Keratinocyte (primary cell): ENCODE measurements around the gene ZNF440. TPM values are rescaled to one million over a fixed set of nuclear protein-coding genes. Genes with fewer than 3 reads are reported as not detected.
"Not testable (repeated sequence)": the region's sequence is repeated elsewhere in the genome, so short reads cannot be mapped to it uniquely, and the experiment has no call there.

Experiments used
- DNase-seq: peaks from one replicate; pipeline ENCODE4 v3.0.0-alpha.2; 2011; ENCODE audit warnings: low read depth, missing footprints, low spot score
- FAIRE-seq: peaks from 2 replicates; lab custom pipeline; 2011; peaks lifted over from hg19 to GRCh38; lab: Jason Lieb, UNC
- H2AFZ ChIP-seq: 2 replicates; pipeline ENCODE4 v1.6.0; 2012; ENCODE audit warnings: low read length, control low read depth, inconsistent platforms; ENCODE audit not compliant: control insufficient read depth
- H3K27ac ChIP-seq: 2 replicates; pipeline ENCODE4 v1.5.1; 2011; ENCODE audit warnings: low read length; ENCODE audit not compliant: control insufficient read depth, insufficient read depth
- H3K27me3 ChIP-seq: 3 replicates; pipeline ENCODE4 v1.6.0; 2011; ENCODE audit warnings: low read length; ENCODE audit not compliant: control insufficient read depth, insufficient read depth; ENCODE audit errors: extremely low read depth
- H3K36me3 ChIP-seq, 2 experiments: 2 replicates in 1 of 2; 3 replicates in 1 of 2; pipeline ENCODE4 v1.5.1; 2011; ENCODE audit warnings: low read length in 2 of 2, mild to moderate bottlenecking in 1 of 2; ENCODE audit not compliant: control insufficient read depth in 2 of 2, insufficient read depth in 2 of 2; ENCODE audit errors: extremely low read depth in 1 of 2
- H3K4me1 ChIP-seq: 3 replicates; pipeline ENCODE4 v1.5.1; 2011; ENCODE audit warnings: low read length; ENCODE audit not compliant: control insufficient read depth, insufficient read depth; ENCODE audit errors: extremely low read depth
- H3K4me2 ChIP-seq: 3 replicates; pipeline ENCODE4 v1.6.0; 2011; ENCODE audit warnings: low read depth, low read length; ENCODE audit not compliant: control insufficient read depth, insufficient read depth; ENCODE audit errors: extremely low read depth
- H3K4me3 ChIP-seq, 3 experiments: fragments of 200-600 bp in 1 of 3; sonication (generic) in 1 of 3; 2 replicates in 2 of 3; 3 replicates in 1 of 3; pipeline ENCODE4 v1.5.1; 2011 to 2016; ENCODE audit warnings: low read length in 3 of 3, mild to moderate bottlenecking in 3 of 3, control low read depth in 2 of 3, inconsistent platforms in 1 of 3, low read depth in 1 of 3, mixed read lengths in 1 of 3, mixed run types in 1 of 3, moderate library complexity in 1 of 3; ENCODE audit not compliant: control insufficient read depth in 2 of 3, insufficient read depth in 2 of 3; ENCODE audit errors: extremely low read depth in 1 of 3
- H3K79me2 ChIP-seq: 2 replicates; pipeline ENCODE4 v1.6.0; 2012; ENCODE audit warnings: low read length; ENCODE audit not compliant: control insufficient read depth, insufficient read depth
- H3K9ac ChIP-seq: 3 replicates; pipeline ENCODE4 v1.6.0; 2011; ENCODE audit warnings: low read length; ENCODE audit not compliant: control insufficient read depth, insufficient read depth; ENCODE audit errors: extremely low read depth
- H3K9me1 ChIP-seq: 3 replicates; pipeline ENCODE4 v1.6.0; 2011; ENCODE audit warnings: low read length; ENCODE audit not compliant: control insufficient read depth, insufficient read depth; ENCODE audit errors: extremely low read depth
- H3K9me3 ChIP-seq: 2 replicates; pipeline ENCODE4 v1.5.1; 2012; ENCODE audit warnings: low read depth, low read length; ENCODE audit not compliant: control insufficient read depth
- H4K20me1 ChIP-seq: 3 replicates; pipeline ENCODE4 v1.6.0; 2011; ENCODE audit warnings: low read length; ENCODE audit not compliant: control insufficient read depth, insufficient read depth; ENCODE audit errors: extremely low read depth
- CTCF ChIP-seq, 3 experiments: IDR thresholded peaks in 1 of 3; conservative IDR thresholded peaks in 1 of 3; optimal IDR thresholded peaks in 1 of 3; 2 replicates in 2 of 3; 3 replicates in 1 of 3; pipeline versions ENCODE3 to v1.5.1; 2011; ENCODE audit warnings: low read length in 3 of 3, mild to moderate bottlenecking in 3 of 3, moderate library complexity in 2 of 3, control low read depth in 1 of 3, inconsistent platforms in 1 of 3; ENCODE audit not compliant: insufficient read depth in 2 of 3; ENCODE audit errors: extremely low read depth in 1 of 3
- EZH2 ChIP-seq: IDR thresholded peaks from one replicate; pipeline ENCODE4 v1.6.1; 2012; ENCODE audit warnings: inconsistent platforms, mild to moderate bottlenecking, low read length, moderate library complexity
- dilution Hi-C: fragments of 300-500 bp; cut with MboI; formaldehyde crosslinking; loops from one replicate; pipeline ENCODE4 v1.7.0; 2020; ENCODE audit warnings: low sequenced_read_pairs; ENCODE audit not compliant: extremely low pct_ligation_motif_present
- polyA plus RNA-seq, 5 experiments: library from polyadenylated mRNA; depleted of rRNA in 3 of 5; stranded (reverse) in 3 of 5; stranded (forward) in 1 of 5; unstranded in 1 of 5; fragments of >200 nt; gene quantifications; 1 replicate in 1 of 5; 2 replicates in 3 of 5; 3 replicates in 1 of 5; pipeline versions ENCODE4 v1.2.1 to v1.2.3, GENCODE V29; 2011 to 2012; ENCODE audit warnings: missing spikeins in 2 of 5, low read depth in 1 of 5, low replicate concordance in 1 of 5

Gene ZNF440
- polyA plus RNA-seq, 1 donor (not counting 4 experiments of a cell fraction or from before 2014, with no cell fraction given), result 10.7 TPM

GRCh38 chr19:11814700-11815035 lies 595 bp downstream of the ZNF440 start:
- FAIRE-seq (no peak), DNase-seq (no peak)
- dilution Hi-C loops, result no loop called here

GRCh38 chr19:11821474-11822109 lies 7.5 kb downstream of the ZNF440 start:
- no peak overlapping the region for H3K9ac ChIP-seq
- no peak overlapping the region for H2AFZ ChIP-seq
- H3K27me3 ChIP-seq, result no peaks in the 10 kb centered on the region
- FAIRE-seq, result no peak
- TF ChIP-seq EZH2 (no peak), CTCF (optimal IDR thresholded peaks at IDR 0.05 in 1 of 3, IDR thresholded peaks at IDR 0.05 in 1 of 3, conservative IDR thresholded peaks at IDR 0.05 in 1 of 3; ENCODE audit: extremely low read depth in 1 of 3, insufficient read depth in 2 of 3, low read length in 3 of 3) (no peak)
- no peaks in the 10 kb centered on the region for H3K9me3 ChIP-seq
- H3K36me3 ChIP-seq, result no peaks in the 10 kb centered on the region
- no peak for DNase-seq
- no peak overlapping the region for H3K4me2 ChIP-seq
- peaks cover 61% of the 10 kb centered on the region for H3K79me2 ChIP-seq
- dilution Hi-C loops, result no loop called here
- no peak overlapping the region for H3K27ac ChIP-seq
- no peaks in the 10 kb centered on the region for H3K4me1 ChIP-seq
- no peaks in the 10 kb centered on the region for H3K9me1 ChIP-seq
- H4K20me1 ChIP-seq, result no peaks in the 10 kb centered on the region
- no peak overlapping the region for H3K4me3 ChIP-seq

More at GRCh38 chr19:11814700-11815035, 595 bp downstream of the ZNF440 start:
- Histone ChIP-seq H2AFZ (peak overlapping the region; percentile 99), H3K9me1 (no peaks in the 10 kb centered on the region), H3K4me1 (peaks cover 5% of the 10 kb centered on the region), H3K27ac (peak overlapping the region; percentile 93), H3K4me3 (peak overlapping the region; percentile 91 to 98 (median 92)), H3K4me2 (peak overlapping the region; percentile 90), H3K79me2 (peaks cover 31% of the 10 kb centered on the region), H3K27me3 (no peaks in the 10 kb centered on the region), H4K20me1 (no peaks in the 10 kb centered on the region), H3K36me3 (no peaks in the 10 kb centered on the region), H3K9ac (peak overlapping the region; percentile 96), H3K9me3 (no peaks in the 10 kb centered on the region)
- TF ChIP-seq CTCF (optimal IDR thresholded peaks at IDR 0.05 in 1 of 3, IDR thresholded peaks at IDR 0.05 in 1 of 3, conservative IDR thresholded peaks at IDR 0.05 in 1 of 3; ENCODE audit: extremely low read depth in 1 of 3, insufficient read depth in 2 of 3, low read length in 3 of 3), result no peak
- no peak for TF ChIP-seq EZH2

- Histone ChIP-seq H3K79me2 (peaks cover 26% of the 10 kb centered on the region), H3K9me3 (peaks cover 34% of the 10 kb centered on the region), H3K36me3 (peaks cover 12 to 14% of the 10 kb centered on the region in 2 experiments)
- H3K9ac ChIP-seq, H3K27me3 ChIP-seq, FAIRE-seq, H3K27ac ChIP-seq, H3K9me1 ChIP-seq, H3K4me3 ChIP-seq, H3K4me1 ChIP-seq, H2AFZ ChIP-seq, H4K20me1 ChIP-seq, H3K4me2 ChIP-seq, DNase-seq, dilution Hi-C loops: not testable (repeated sequence)
Measured at GRCh38 chr19:11828957-11829876, 15.1 kb downstream of the ZNF440 start.
